Measurements from ENCODE around the gene ARHGEF9.

- TF ChIP-seq, protein P1, sequence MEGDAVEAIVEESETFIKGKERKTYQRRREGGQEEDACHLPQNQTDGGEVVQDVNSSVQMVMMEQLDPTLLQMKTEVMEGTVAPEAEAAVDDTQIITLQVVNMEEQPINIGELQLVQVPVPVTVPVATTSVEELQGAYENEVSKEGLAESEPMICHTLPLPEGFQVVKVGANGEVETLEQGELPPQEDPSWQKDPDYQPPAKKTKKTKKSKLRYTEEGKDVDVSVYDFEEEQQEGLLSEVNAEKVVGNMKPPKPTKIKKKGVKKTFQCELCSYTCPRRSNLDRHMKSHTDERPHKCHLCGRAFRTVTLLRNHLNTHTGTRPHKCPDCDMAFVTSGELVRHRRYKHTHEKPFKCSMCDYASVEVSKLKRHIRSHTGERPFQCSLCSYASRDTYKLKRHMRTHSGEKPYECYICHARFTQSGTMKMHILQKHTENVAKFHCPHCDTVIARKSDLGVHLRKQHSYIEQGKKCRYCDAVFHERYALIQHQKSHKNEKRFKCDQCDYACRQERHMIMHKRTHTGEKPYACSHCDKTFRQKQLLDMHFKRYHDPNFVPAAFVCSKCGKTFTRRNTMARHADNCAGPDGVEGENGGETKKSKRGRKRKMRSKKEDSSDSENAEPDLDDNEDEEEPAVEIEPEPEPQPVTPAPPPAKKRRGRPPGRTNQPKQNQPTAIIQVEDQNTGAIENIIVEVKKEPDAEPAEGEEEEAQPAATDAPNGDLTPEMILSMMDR (conservative IDR thresholded peaks at IDR 0.05; ENCODE audit: low read length) = no peak
- no peak for TF ChIP-seq EZH2phosphoT487 (IDR thresholded peaks at IDR 0.05; ENCODE audit: borderline replicate concordance, low read depth, low read length)
These were observed 45.1 kb downstream of the ARHGEF9 start for GRCh38 chrX:63739885-63740284.

All from OCI-LY7 (cell line).